Endodermal cell (in vitro differentiated cells): ENCODE results near the gene RXRA. TPM values are rescaled to one million over a fixed set of nuclear protein-coding genes. Genes with fewer than 3 reads are reported as not detected.

Source experiments
- DNase-seq: peaks from one replicate; pipeline ENCODE4 v3.0.0-alpha.2; 2017
- H3K27ac ChIP-seq: 2 replicates; pipeline ENCODE4 v1.5.1; 2013; ENCODE audit warnings: mild to moderate bottlenecking, low read depth, low read length, moderate library complexity
- H3K27me3 ChIP-seq: 2 replicates; pipeline ENCODE4 v1.6.1; 2013; ENCODE audit warnings: mild to moderate bottlenecking, low read length, moderate library complexity; ENCODE audit not compliant: insufficient read depth, control insufficient read depth, poor library complexity, severe bottlenecking
- H3K36me3 ChIP-seq: 2 replicates; pipeline ENCODE4 v1.7.0; 2013; ENCODE audit warnings: mild to moderate bottlenecking, low read length, moderate library complexity; ENCODE audit not compliant: control insufficient read depth, insufficient read depth
- H3K4me1 ChIP-seq: one replicate; pipeline ENCODE4 v1.7.0; 2013; ENCODE audit warnings: low read length; ENCODE audit not compliant: control insufficient read depth, insufficient read depth
- H3K4me3 ChIP-seq: 2 replicates; pipeline ENCODE4 v1.5.1; 2013; ENCODE audit warnings: mild to moderate bottlenecking, low read length, moderate library complexity
- H3K9ac ChIP-seq: 2 replicates; pipeline ENCODE4 v1.6.1; 2013; ENCODE audit warnings: mild to moderate bottlenecking, low read length, moderate library complexity; ENCODE audit not compliant: poor library complexity, severe bottlenecking; ENCODE audit errors: extremely low read depth
- H3K9me3 ChIP-seq: 2 replicates; pipeline ENCODE4 v1.6.1; 2013; ENCODE audit warnings: mild to moderate bottlenecking, low read length, moderate library complexity; ENCODE audit not compliant: control insufficient read depth
- H3K27ac Mint-ChIP-seq: 2 replicates; pipeline ENCODE4 v1.8.0; 2020; ENCODE audit warnings: mixed read lengths
- H3K27me3 Mint-ChIP-seq: 2 replicates; pipeline ENCODE4 v1.8.0; 2021; ENCODE audit warnings: mild to moderate bottlenecking, mixed read lengths; ENCODE audit not compliant: insufficient read depth
- H3K36me3 Mint-ChIP-seq: 2 replicates; pipeline ENCODE4 v1.8.0; 2020; ENCODE audit warnings: low read depth, mixed read lengths
- H3K4me1 Mint-ChIP-seq: 2 replicates; pipeline ENCODE4 v1.8.0; 2020; ENCODE audit warnings: mixed read lengths
- H3K4me3 Mint-ChIP-seq: 2 replicates; pipeline ENCODE4 v1.8.0; 2020; ENCODE audit warnings: mild to moderate bottlenecking, moderate library complexity, mixed read lengths
- H3K9me3 Mint-ChIP-seq: 2 replicates; pipeline ENCODE4 v1.8.0; 2020; ENCODE audit warnings: mild to moderate bottlenecking, mixed read lengths
- WGBS, 2 experiments: methylation state at CpG; one replicate each; pipeline versions ENCODE4 v1.1.5 to v1.1.7; 2013; ENCODE audit warnings: missing lambda C conversion rate in 2 of 2, mixed read lengths in 1 of 2; ENCODE audit not compliant: insufficient coverage in 1 of 2, insufficient read length in 1 of 2; 5-methylcytosine and 5-hydroxymethylcytosine counted together
- total RNA-seq, 2 donors: library from RNA; stranded (reverse); fragmentation: NEBNext Ultra II Directional in 1 of 2; extraction: Animal tissue kit (Norgen Biotek cat#: 25700) in 1 of 2; gene quantifications; 2 replicates in 1 of 2; 3 replicates in 1 of 2; pipeline ENCODE4 v1.2.1, GENCODE V29; 2021
- TF ChIP-seq, protein P1 (sequence below): fragments of 200-600 bp; sonication (generic); conservative IDR thresholded peaks from 2 replicates; pipeline ENCODE4 v1.5.0; 2021; ENCODE audit warnings: antibody characterized with exemption, mild to moderate bottlenecking

The RXRA gene
- total RNA-seq, 2 donors from 2014 or later = 58.3 to 70.6 TPM

DNA sequence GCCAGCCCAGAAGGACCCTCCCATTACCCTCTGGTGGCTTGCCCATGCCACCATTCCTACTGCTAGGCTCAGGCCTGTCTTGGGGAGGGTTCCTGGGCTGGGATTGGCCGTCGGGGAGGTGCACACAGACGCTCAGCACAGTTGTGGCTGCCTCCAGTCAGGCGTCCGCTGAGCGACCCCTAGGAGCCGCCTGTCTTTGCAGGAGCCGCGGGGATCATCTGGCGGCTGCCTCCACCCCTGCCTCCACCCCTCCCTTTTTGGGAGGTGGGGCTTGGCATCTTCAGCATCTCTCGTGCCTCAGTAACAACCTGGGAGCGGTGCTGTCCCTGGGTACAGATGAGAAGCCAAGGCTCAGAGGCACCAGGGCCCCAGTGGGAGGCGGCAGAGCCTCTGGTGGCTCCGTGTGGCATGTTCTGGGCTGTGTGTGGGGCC lies 39.6 kb downstream of the RXRA start:
- no peaks in the 10 kb centered on the region for H3K36me3 ChIP-seq
- no peak overlapping the region for H3K4me3 Mint-ChIP-seq
- H3K36me3 Mint-ChIP-seq = no peaks in the 10 kb centered on the region
- no peaks in the 10 kb centered on the region for H3K9me3 ChIP-seq
- DNase-seq = no peak
- H3K27me3 ChIP-seq = no peaks in the 10 kb centered on the region
- TF ChIP-seq, protein P1, sequence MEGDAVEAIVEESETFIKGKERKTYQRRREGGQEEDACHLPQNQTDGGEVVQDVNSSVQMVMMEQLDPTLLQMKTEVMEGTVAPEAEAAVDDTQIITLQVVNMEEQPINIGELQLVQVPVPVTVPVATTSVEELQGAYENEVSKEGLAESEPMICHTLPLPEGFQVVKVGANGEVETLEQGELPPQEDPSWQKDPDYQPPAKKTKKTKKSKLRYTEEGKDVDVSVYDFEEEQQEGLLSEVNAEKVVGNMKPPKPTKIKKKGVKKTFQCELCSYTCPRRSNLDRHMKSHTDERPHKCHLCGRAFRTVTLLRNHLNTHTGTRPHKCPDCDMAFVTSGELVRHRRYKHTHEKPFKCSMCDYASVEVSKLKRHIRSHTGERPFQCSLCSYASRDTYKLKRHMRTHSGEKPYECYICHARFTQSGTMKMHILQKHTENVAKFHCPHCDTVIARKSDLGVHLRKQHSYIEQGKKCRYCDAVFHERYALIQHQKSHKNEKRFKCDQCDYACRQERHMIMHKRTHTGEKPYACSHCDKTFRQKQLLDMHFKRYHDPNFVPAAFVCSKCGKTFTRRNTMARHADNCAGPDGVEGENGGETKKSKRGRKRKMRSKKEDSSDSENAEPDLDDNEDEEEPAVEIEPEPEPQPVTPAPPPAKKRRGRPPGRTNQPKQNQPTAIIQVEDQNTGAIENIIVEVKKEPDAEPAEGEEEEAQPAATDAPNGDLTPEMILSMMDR = no peak
- H3K4me1 ChIP-seq = peaks cover 5% of the 10 kb centered on the region
- 63 to 75% methylated on average over 11 to 14 of the region's 14 CpGs for WGBS, 2 experiments
- peak overlapping the region; percentile 65 for H3K27ac Mint-ChIP-seq
- no peaks in the 10 kb centered on the region for H3K9me3 Mint-ChIP-seq
- H3K4me1 Mint-ChIP-seq = no peaks in the 10 kb centered on the region
- H3K27me3 Mint-ChIP-seq = no peaks in the 10 kb centered on the region
- H3K27ac ChIP-seq = peak overlapping the region; percentile 44
- no peak overlapping the region for H3K4me3 ChIP-seq
- H3K9ac ChIP-seq = no peak overlapping the region

- Histone ChIP-seq H3K9ac (no peak overlapping the region), H3K4me3 (no peak overlapping the region), H3K27me3 (no peaks in the 10 kb centered on the region), H3K27ac (no peak overlapping the region), H3K9me3 (no peaks in the 10 kb centered on the region), H3K36me3 (no peaks in the 10 kb centered on the region), H3K4me1 (peaks cover 5% of the 10 kb centered on the region)
- Mint-ChIP-seq H3K9me3 (no peaks in the 10 kb centered on the region), H3K27ac (no peak overlapping the region), H3K27me3 (no peaks in the 10 kb centered on the region), H3K36me3 (no peaks in the 10 kb centered on the region), H3K4me1 (no peaks in the 10 kb centered on the region), H3K4me3 (no peak overlapping the region)
- DNase-seq = no peak
- WGBS, 2 experiments = 92 to 93% methylated on average over 15 to 25 of the region's 25 CpGs
- TF ChIP-seq, protein P1 = no peak
Observed at GRCh38 chr9:134366223-134367031, 40.2 kb downstream of the RXRA start.

DNA sequence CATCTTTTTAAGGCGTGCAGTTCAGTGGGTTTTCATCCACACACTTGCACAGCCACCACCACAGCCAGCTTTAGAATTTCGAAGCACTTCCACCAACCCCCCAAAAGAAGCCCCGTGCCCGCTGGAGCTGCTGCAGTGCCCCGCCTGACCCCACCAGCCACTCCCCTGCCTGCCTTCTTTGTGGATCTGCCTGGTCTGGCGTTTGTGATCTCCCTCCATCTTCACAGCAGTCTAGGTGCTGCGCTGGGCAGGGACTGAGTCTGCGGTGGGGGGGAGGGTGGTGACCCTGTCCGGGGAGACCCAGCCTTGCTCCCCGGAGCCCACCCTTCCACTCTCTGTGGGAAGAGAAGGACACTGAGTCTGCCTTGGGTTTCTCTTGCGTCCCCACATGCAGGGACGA lies 40.8 kb downstream of the RXRA start:
- 83 to 92% methylated on average over 2 to 12 of the region's 12 CpGs for WGBS, 2 experiments
- Mint-ChIP-seq H3K9me3 (no peaks in the 10 kb centered on the region), H3K4me3 (no peak overlapping the region), H3K27me3 (no peaks in the 10 kb centered on the region), H3K36me3 (no peaks in the 10 kb centered on the region), H3K27ac (no peak overlapping the region), H3K4me1 (no peaks in the 10 kb centered on the region)
- no peak overlapping the region for H3K27ac ChIP-seq
- no peaks in the 10 kb centered on the region for H3K27me3 ChIP-seq
- H3K4me1 ChIP-seq = peaks cover 5% of the 10 kb centered on the region
- no peak overlapping the region for H3K4me3 ChIP-seq
- no peaks in the 10 kb centered on the region for H3K36me3 ChIP-seq
- no peak for DNase-seq
- no peaks in the 10 kb centered on the region for H3K9me3 ChIP-seq
- no peak overlapping the region for H3K9ac ChIP-seq
- TF ChIP-seq, protein P1 = no peak
